HepG2 (cell line): ENCODE measurements around the gene CHDH. TPM values are rescaled to one million over a fixed set of nuclear protein-coding genes. Genes with fewer than 3 reads are reported as not detected.

Source experiments
- ATAC-seq: fragments of 200-7000 bp; cut with Tn5 transposase; 3 replicates; pipeline ENCODE4 v1.9.1; 2020; ENCODE audit warnings: mild to moderate bottlenecking, moderate library complexity
- BruUV-seq: library from RNA; stranded (reverse); fragments of 400-500 nt; replicated peaks from 2 replicates; lab custom pipeline; 2021; lab: Mats Ljungman, UMichigan
- CTCF ChIA-PET: fragments of 300-600 bp; formaldehyde crosslinking; extraction: SDS; loops from one replicate; lab custom pipeline; 2021; ENCODE audit warnings: low total read pairs, inconsistent platforms, low intra/inter-chr PET ratio; lab: Yijun Ruan, JAX
- POLR2A ChIA-PET: fragments of 350-600 bp; sonication (Branson Sonifier 250); formaldehyde crosslinking; loops from one replicate; lab custom pipeline; 2020; ENCODE audit warnings: antibody characterized with exemption, inconsistent platforms; lab: Yijun Ruan, JAX
- DNase-seq: peaks from one replicate; pipeline ENCODE4 v3.0.0-alpha.2; 2015; ENCODE audit warnings: low spot score
- FAIRE-seq: peaks from 3 replicates; lab custom pipeline; 2011; peaks lifted over from hg19 to GRCh38; lab: Jason Lieb, UNC
- H2AFZ ChIP-seq: one replicate; pipeline ENCODE4 v1.6.1; 2011; ENCODE audit warnings: low read length, inconsistent platforms
- H3K27ac ChIP-seq: fragments of 300-600 bp; 3 replicates; pipeline ENCODE4 v1.8.0; 2011; ENCODE audit warnings: mixed run types, mild to moderate bottlenecking, mixed read lengths, low read length, inconsistent platforms; ENCODE audit not compliant: insufficient read depth; ENCODE audit errors: extremely low read length
- H3K27me3 ChIP-seq, 2 experiments: fragments of 200-600 bp in 1 of 2; 2 replicates in 1 of 2; 3 replicates in 1 of 2; pipeline versions ENCODE4 v1.6.0 to v1.8.0; 2011; ENCODE audit warnings: low read length in 2 of 2, mild to moderate bottlenecking in 2 of 2, moderate library complexity in 2 of 2, inconsistent platforms in 1 of 2; ENCODE audit not compliant: insufficient read depth in 2 of 2, control insufficient read depth in 1 of 2
- H3K36me3 ChIP-seq, 2 experiments: fragments of 200-600 bp in 1 of 2; replicated peaks in 1 of 2; 2 replicates in 1 of 2; 3 replicates in 1 of 2; pipeline versions ENCODE4 v1.5.1 to v1.8.0; 2011; ENCODE audit warnings: low read length in 2 of 2, inconsistent platforms in 1 of 2; ENCODE audit not compliant: insufficient read depth in 2 of 2, control insufficient read depth in 1 of 2
- H3K4me1 ChIP-seq: 2 replicates; pipeline ENCODE4 v1.5.1; 2012; ENCODE audit warnings: low read length, inconsistent platforms; ENCODE audit not compliant: insufficient read depth
- H3K4me2 ChIP-seq: 2 replicates; pipeline ENCODE4 v1.6.0; 2011; ENCODE audit warnings: low read depth, low read length, inconsistent platforms
- H3K4me3 ChIP-seq, 3 experiments: fragments of 200-600 bp in 1 of 3; sonication (generic), shearing (Covaris generic) in 1 of 3; replicated peaks in 1 of 3; 2 replicates each; pipeline ENCODE4 v1.5.1; 2011 to 2016; ENCODE audit warnings: low read length in 3 of 3, inconsistent platforms in 2 of 3, low read depth in 2 of 3, mild to moderate bottlenecking in 2 of 3, control low read depth in 1 of 3, mixed read lengths in 1 of 3; ENCODE audit not compliant: insufficient read depth in 1 of 3
- H3K79me2 ChIP-seq: one replicate; pipeline ENCODE4 v1.6.1; 2011; ENCODE audit warnings: low read length, inconsistent platforms; ENCODE audit not compliant: insufficient read depth
- H3K9ac ChIP-seq: 2 replicates; pipeline ENCODE4 v1.6.0; 2011; ENCODE audit warnings: mild to moderate bottlenecking, low read depth, low read length, inconsistent platforms; ENCODE audit not compliant: insufficient read depth
- H3K9me3 ChIP-seq: 2 replicates; pipeline ENCODE4 v1.5.1; 2012; ENCODE audit warnings: mild to moderate bottlenecking, low read length
- H4K20me1 ChIP-seq: 2 replicates; pipeline ENCODE4 v1.6.0; 2011; ENCODE audit warnings: inconsistent platforms, mild to moderate bottlenecking, low read length, moderate library complexity; ENCODE audit not compliant: insufficient read depth
- AKAP8 ChIP-seq: sonication (generic); formaldehyde crosslinking; IDR thresholded peaks from 2 replicates; pipeline ENCODE4 v1.5.1; 2020; ENCODE audit warnings: mild to moderate bottlenecking, missing genetic modification reagents
- ARNT ChIP-seq: fragments of 450-650 bp; IDR thresholded peaks from 2 replicates; pipeline ENCODE4 v1.6.1; 2017
- DMAP1 ChIP-seq: IDR thresholded peaks from 2 replicates; pipeline ENCODE4 v1.6.1; 2016
- MATR3 ChIP-seq: sonication (generic); formaldehyde crosslinking; IDR thresholded peaks from 2 replicates; pipeline ENCODE4 v1.4.0; 2020; ENCODE audit warnings: missing genetic modification reagents
- PCBP1 ChIP-seq: fragments of 200-400 bp; formaldehyde crosslinking; IDR thresholded peaks from 2 replicates; pipeline ENCODE4 v1.6.1; 2017; ENCODE audit warnings: mild to moderate bottlenecking, low read depth, low read length, borderline replicate concordance
- SALL1 ChIP-seq: sonication (generic); formaldehyde crosslinking; IDR thresholded peaks from 2 replicates; pipeline ENCODE4 v1.8.0; 2022; ENCODE audit warnings: mild to moderate bottlenecking, missing genetic modification reagents
- SMC3 ChIP-seq: IDR thresholded peaks from 2 replicates; pipeline ENCODE4 v1.6.1; 2011; ENCODE audit warnings: low read length, improper control_type of control experiment
- SRSF9 ChIP-seq: fragments of 200-400 bp; formaldehyde crosslinking; IDR thresholded peaks from 2 replicates; pipeline ENCODE4 v1.6.1; 2018; ENCODE audit warnings: borderline replicate concordance, mild to moderate bottlenecking, low read depth, low read length; ENCODE audit not compliant: insufficient read depth, poor library complexity, severe bottlenecking
- TARDBP ChIP-seq: sonication (generic); formaldehyde crosslinking; IDR thresholded peaks from 2 replicates; pipeline ENCODE4 v1.8.0; 2022; ENCODE audit warnings: mild to moderate bottlenecking, missing genetic modification reagents
- ZFAT ChIP-seq: sonication (generic); formaldehyde crosslinking; conservative IDR thresholded peaks from 2 replicates; pipeline ENCODE4 v1.8.1; 2023; ENCODE audit warnings: missing genetic modification reagents, inconsistent platforms
- ZFP36L1 ChIP-seq: sonication (generic); formaldehyde crosslinking; IDR thresholded peaks from 2 replicates; pipeline ENCODE4 v1.8.0; 2022; ENCODE audit warnings: mild to moderate bottlenecking, missing genetic modification reagents, moderate library complexity
- ZMYM2 ChIP-seq: sonication (generic); formaldehyde crosslinking; IDR thresholded peaks from 2 replicates; pipeline ENCODE4 v1.8.0; 2022; ENCODE audit warnings: mild to moderate bottlenecking, missing genetic modification reagents
- ZNF205 ChIP-seq: IDR thresholded peaks from 2 replicates; pipeline ENCODE4 v1.6.1; 2018; ENCODE audit warnings: missing biosample characterization, missing genetic modification reagents
- ZNF382 ChIP-seq: sonication (generic); formaldehyde crosslinking; IDR thresholded peaks from 2 replicates; pipeline ENCODE4 v1.5.0; 2020; ENCODE audit warnings: missing genetic modification reagents, mild to moderate bottlenecking, borderline replicate concordance
- ZNF510 ChIP-seq: sonication (generic); formaldehyde crosslinking; IDR thresholded peaks from 2 replicates; pipeline ENCODE4 v1.4.0; 2020; ENCODE audit warnings: low read depth, mild to moderate bottlenecking, missing genetic modification reagents
- ZNF549 ChIP-seq: sonication (generic); formaldehyde crosslinking; IDR thresholded peaks from 2 replicates; pipeline ENCODE4 v1.5.0; 2020; ENCODE audit warnings: missing genetic modification reagents
- WGBS: methylation state at CpG from one replicate; pipeline ENCODE4 v1.1.6; 2017; ENCODE audit warnings: low lambda C conversion rate; 5-methylcytosine and 5-hydroxymethylcytosine counted together
- in situ Hi-C: cut with HindIII; loops from 2 replicates; pipeline ENCODE4 v1.10.0; 2017; ENCODE audit warnings: low pct_unique_long_range_greater_than_20kb; ENCODE audit not compliant: extremely low pct_ligation_motif_present
- intact Hi-C: fragments of 100-400 bp; cut with micrococcal nuclease; formaldehyde crosslinking; loops from one replicate; pipeline ENCODE4 v1.10.0; 2022; ENCODE audit not compliant: unreplicated experiment
- polyA plus RNA-seq, 8 experiments: library from polyadenylated mRNA; depleted of rRNA in 3 of 8; stranded (reverse) in 7 of 8; unstranded in 1 of 8; fragments of >200 nt; fragmentation: Illumina TruSeq in 4 of 8; extraction: Trizol in 4 of 8; gene quantifications; 2 replicates each; pipeline versions ENCODE4 v1.2.1 to v1.2.3, GENCODE V29; 2011 to 2016; ENCODE audit warnings: low read depth in 4 of 8, missing spikeins in 1 of 8, mixed read lengths in 1 of 8; ENCODE audit not compliant: insufficient read depth in 1 of 8
- total RNA-seq, 5 experiments: library from RNA; depleted of rRNA; stranded (reverse); fragments of >200 nt; fragmentation: Illumina TruSeq; extraction: Trizol; gene quantifications; 2 replicates each; pipeline ENCODE4 v1.2.3, GENCODE V29; 2016; ENCODE audit warnings: low read depth in 1 of 5
- TF ChIP-seq, protein P1 (sequence below): sonication (generic); formaldehyde crosslinking; IDR thresholded peaks from 2 replicates; pipeline ENCODE4 v1.8.0; 2022; ENCODE audit warnings: missing genetic modification reagents, low read depth, mild to moderate bottlenecking, borderline replicate concordance
- TF ChIP-seq, protein P2 (sequence below): sonication (generic); formaldehyde crosslinking; conservative IDR thresholded peaks from 2 replicates; pipeline ENCODE4 v1.4.0; 2020; ENCODE audit warnings: missing genetic modification reagents
- TF ChIP-seq, protein P3 (sequence below): sonication (generic); formaldehyde crosslinking; conservative IDR thresholded peaks from 2 replicates; pipeline ENCODE4 v1.8.0; 2022; ENCODE audit warnings: missing genetic modification reagents

CHDH gene
- total and polyA plus RNA-seq, 2 of the 13 experiments (the other 11 are each of a cell fraction or from before 2014, with no cell fraction given), result 28.1 to 48.9 TPM

DNA sequence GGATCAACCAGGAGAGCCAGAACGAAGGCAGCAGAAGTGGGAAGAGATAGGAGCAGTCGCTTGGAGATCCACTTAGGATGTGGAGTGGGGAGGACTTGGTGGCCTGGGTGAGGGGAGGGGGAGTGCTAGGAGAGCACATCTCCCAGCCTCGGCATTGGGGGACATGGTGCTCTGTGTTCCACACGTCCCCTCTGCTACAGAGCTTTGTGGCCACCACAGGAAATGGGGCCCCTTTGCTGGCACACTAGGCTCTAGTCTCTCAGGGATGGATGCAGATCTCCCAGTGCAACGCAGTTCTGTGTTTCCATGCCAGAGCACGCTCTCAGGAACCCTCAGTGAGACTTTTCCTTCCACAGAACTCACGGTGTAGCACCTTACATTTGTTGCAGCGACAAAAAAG lies 68.8 kb downstream of the CHDH start:
- ChIA-PET POLR2A (no interaction called here), CTCF (no interaction called here)
- no peak overlapping the region for H3K4me2 ChIP-seq
- H3K27me3 ChIP-seq, result peaks cover 0 to 1% of the 10 kb centered on the region in 2 experiments; a peak in 1 of 5 replicates
- no peaks in the 10 kb centered on the region for H3K9me3 ChIP-seq
- no peak overlapping the region for H3K4me3 ChIP-seq
- H4K20me1 ChIP-seq, result no peaks in the 10 kb centered on the region
- 55% methylated on average over 7 of the region's 8 CpGs for WGBS
- FAIRE-seq (no peak), ATAC-seq (no peak), DNase-seq (no peak)
- BruUV-seq, result no TSS peak
- H3K27ac ChIP-seq, result no peak overlapping the region
- no peaks in the 10 kb centered on the region for H3K36me3 ChIP-seq
- no peak overlapping the region for H2AFZ ChIP-seq
- no peaks in the 10 kb centered on the region for H3K79me2 ChIP-seq
- in situ Hi-C loops, result no loop called here
- no peak overlapping the region for H3K9ac ChIP-seq
- intact Hi-C loops, result no loop called here
- no peaks in the 10 kb centered on the region for H3K4me1 ChIP-seq
- TF ChIP-seq MATR3 (CRISPR knock-in tag) (no peak), PCBP1 (no peak), ZFP36L1 (CRISPR knock-in tag) (no peak), ZNF205 (CRISPR knock-in tag) (no peak), SMC3 (no peak), ZNF382 (CRISPR knock-in tag) (no peak), DMAP1 (CRISPR knock-in tag) (no peak), ZNF549 (CRISPR knock-in tag) (no peak), ARNT (no peak), TARDBP (CRISPR knock-in tag) (no peak), ZNF510 (no peak), ZMYM2 (no peak), AKAP8 (no peak), ZFAT (no peak), SALL1 (CRISPR knock-in tag) (no peak), SRSF9 (no peak)
- TF ChIP-seq, protein P1, sequence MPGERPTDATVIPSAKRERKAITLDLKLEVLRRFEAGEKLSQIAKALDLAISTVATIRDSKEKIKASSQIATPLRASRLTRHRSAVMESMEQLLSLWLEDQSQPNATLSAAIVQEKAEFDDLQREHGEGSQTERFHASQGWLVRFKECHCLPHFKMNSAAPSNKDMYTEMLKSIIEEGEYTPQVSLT (CRISPR knock-in tag), result no peak
- TF ChIP-seq, protein P2, sequence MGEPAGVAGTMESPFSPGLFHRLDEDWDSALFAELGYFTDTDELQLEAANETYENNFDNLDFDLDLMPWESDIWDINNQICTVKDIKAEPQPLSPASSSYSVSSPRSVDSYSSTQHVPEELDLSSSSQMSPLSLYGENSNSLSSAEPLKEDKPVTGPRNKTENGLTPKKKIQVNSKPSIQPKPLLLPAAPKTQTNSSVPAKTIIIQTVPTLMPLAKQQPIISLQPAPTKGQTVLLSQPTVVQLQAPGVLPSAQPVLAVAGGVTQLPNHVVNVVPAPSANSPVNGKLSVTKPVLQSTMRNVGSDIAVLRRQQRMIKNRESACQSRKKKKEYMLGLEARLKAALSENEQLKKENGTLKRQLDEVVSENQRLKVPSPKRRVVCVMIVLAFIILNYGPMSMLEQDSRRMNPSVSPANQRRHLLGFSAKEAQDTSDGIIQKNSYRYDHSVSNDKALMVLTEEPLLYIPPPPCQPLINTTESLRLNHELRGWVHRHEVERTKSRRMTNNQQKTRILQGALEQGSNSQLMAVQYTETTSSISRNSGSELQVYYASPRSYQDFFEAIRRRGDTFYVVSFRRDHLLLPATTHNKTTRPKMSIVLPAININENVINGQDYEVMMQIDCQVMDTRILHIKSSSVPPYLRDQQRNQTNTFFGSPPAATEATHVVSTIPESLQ (CRISPR knock-in tag), result no peak
- TF ChIP-seq, protein P3, sequence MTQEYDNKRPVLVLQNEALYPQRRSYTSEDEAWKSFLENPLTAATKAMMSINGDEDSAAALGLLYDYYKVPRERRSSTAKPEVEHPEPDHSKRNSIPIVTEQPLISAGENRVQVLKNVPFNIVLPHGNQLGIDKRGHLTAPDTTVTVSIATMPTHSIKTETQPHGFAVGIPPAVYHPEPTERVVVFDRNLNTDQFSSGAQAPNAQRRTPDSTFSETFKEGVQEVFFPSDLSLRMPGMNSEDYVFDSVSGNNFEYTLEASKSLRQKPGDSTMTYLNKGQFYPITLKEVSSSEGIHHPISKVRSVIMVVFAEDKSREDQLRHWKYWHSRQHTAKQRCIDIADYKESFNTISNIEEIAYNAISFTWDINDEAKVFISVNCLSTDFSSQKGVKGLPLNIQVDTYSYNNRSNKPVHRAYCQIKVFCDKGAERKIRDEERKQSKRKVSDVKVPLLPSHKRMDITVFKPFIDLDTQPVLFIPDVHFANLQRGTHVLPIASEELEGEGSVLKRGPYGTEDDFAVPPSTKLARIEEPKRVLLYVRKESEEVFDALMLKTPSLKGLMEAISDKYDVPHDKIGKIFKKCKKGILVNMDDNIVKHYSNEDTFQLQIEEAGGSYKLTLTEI (CRISPR knock-in tag), result no peak
